DMS79 treated with DMSO at 0.1 percent for 48 hours (cell line): ENCODE data around the gene NPAS3.
A peak's percentile ranks its signal among the peaks of the same experiment; 100 is the strongest.

Source experiments
- DNase-seq: peaks from one replicate; lab custom pipeline; 2025; lab: John Stamatoyannopoulos, UW

NPAS3 gene

DNA sequence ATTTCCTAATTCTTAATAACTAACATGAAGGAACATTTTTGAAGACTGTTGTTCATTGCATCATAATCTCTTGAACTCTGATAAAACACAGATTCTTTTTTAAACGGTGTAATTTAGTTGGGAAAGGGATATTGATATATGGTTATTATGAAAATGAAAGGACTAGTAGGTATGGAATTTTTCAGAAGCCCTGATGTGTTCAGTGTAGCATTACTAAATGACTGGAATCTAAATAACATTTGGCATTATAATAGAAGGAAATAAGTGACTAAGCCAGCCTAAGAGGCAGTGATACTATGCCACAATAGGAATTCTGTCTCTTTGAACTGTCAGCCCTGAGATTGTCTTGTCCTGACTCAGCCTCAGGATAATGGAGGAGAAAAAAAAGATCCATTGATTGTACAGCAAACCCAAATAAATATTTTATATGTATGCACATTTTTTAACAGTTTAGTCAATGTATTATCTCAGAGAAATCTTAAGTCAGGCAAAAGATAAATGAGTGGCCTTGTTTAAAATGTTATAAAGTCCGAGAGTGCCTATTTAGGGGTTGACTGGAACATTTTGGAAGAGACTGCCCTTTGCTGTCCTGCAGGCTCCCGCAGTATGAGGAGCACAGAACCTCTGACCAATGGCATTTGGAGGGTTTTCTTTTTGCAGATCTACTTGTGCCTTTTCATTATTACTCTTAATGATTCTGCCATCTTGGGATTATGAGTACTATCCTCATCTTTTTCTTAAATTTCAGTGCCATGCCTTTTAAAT is 741.0 kb downstream of the NPAS3 start:
- no peak for DNase-seq

GRCh38 chr14:33680873-33681272 is 742.2 kb downstream of the NPAS3 start:
- no peak for DNase-seq

DNA sequence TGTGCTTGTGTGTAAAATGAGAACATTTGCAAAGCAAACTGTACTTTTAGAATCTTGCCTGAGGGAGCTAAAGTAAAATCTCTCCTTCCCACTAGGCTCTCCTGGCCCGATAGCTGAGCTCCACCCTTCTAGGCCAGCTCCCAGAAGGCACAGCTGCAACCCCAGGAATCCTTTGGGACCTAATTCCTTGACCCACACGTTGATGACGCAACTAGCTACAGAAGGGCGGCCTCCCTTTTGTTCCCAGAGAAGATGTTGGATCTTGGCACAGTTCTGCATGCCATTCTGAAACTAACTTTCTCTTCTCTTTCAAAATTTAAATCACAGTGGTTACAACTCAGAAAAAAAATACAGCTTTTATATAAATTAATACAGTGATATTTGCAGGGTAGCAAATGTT is 744.1 kb downstream of the NPAS3 start:
- no peak for DNase-seq

GRCh38 chr14:33685026-33685425 is 746.3 kb downstream of the NPAS3 start:
- no peak for DNase-seq

DNA sequence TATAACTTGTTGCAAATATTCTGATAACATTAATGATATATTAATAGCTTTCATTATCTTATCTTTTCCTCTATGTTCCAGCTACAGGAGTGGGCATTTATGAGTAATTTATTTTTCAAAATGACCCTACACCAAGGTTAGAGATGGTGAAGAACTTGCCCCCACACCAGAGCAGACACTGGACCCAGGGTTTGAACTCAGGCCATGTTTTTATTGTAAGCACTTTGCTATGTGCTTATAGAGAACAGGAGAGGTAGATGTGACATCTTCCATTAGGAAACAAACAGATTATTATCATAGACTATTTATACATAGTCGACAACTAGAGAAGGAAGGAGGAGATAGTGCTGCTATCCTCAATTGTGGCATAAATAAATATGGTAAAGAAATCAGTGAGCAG is 747.0 kb downstream of the NPAS3 start:
- no peak for DNase-seq

DNA sequence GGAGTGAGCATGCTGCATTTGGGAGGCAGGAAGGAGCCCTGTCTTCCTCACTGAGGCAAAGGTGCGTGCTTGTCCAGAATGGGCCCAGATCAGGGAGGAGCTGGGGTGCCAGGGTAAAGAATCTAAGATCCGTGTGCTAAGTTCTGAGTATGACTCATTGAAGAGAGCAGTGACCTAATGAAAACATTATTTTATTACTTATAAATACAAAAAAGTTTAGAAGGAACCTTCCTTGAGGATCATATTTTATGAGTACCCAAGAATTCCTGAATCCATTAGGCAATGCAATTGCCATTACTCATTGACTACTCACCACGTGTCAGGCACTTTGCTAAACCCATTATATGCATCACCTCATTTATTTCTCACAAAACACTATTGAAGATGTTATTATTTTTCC is 747.5 kb downstream of the NPAS3 start:
- DNase-seq, result no peak

GRCh38 chr14:33686856-33687255 is 748.2 kb downstream of the NPAS3 start:
- DNase-seq, result no peak

- DNase-seq, result no peak
Observed at GRCh38 chr14:33689680-33690079, 751.0 kb downstream of the NPAS3 start.

GRCh38 chr14:33691907-33692306 is 753.2 kb downstream of the NPAS3 start:
- no peak for DNase-seq

DNA sequence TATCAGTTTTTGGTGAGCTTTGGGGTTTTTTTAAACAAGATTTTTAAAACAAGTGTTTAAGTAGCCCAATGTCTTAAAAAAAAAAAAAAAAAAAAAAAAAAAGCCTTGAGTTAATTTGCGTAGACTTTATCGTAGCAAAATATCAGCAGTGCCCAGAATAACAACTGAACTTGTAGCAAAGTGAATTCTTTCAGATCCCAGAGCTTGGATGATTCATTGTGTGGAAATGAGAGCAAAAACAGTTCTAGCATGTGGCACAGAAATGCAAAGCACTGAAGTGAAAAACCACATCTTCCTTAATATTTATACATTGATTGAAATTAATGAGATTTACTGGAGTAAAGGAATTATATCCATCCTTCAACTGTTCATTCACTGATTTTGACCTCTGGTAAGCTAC is 754.1 kb downstream of the NPAS3 start:
- DNase-seq, result no peak

- DNase-seq, result no peak
Observed at GRCh38 chr14:33693237-33693636, 754.6 kb downstream of the NPAS3 start.

DNA sequence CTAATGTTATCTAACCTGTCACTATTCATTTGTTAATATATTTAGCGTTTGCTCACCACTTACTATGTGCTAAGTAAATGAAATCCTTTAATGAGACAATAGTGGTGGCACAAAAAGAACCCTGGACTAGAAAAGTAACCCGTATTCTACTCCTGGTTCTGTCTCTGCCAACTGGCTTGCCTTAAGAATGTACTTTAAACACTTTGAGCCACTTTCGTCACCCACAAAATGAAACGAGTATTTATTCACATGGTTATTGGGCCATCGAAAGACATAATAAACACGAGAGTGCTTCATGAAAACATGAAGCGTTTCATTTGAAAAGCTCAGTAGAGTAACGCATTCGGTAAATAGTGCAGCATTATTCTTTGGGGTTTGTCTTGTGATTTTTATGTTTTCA is 757.5 kb downstream of the NPAS3 start:
- peak; percentile 73 for DNase-seq

DNA sequence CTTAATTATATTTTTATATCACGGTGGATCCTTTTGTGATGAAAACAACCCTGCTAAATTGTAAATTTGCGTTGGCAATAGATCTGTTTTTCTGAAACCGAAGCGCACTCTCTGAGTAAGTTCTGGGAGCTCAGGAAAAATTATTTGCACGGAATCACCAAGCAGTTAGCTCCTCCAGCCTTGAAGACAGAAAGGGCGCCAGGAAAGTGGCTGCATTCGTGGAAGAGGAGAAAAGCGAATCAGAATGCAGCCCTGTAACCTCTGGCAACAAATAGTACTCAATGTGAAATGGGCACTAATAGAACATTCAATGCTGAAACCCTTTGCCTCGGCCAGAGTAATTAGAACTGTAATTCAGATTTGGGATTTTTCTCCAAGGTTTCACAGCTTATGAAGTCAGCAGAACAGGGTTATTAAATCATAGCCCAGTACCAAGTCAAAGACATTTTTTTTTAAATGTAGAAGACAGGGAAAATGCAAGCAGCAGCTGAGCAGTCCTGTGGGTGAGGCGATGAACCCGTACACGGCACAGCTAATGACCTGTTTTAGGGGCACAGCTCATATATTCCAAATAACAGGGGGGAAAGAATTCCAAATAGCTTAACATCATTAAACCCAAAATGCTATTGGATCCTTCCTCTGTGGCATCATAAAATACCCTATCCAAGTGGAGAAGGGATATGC is 760.8 kb downstream of the NPAS3 start:
- DNase-seq, result no peak

GRCh38 chr14:33700052-33700451 is 761.4 kb downstream of the NPAS3 start:
- no peak for DNase-seq

DNA sequence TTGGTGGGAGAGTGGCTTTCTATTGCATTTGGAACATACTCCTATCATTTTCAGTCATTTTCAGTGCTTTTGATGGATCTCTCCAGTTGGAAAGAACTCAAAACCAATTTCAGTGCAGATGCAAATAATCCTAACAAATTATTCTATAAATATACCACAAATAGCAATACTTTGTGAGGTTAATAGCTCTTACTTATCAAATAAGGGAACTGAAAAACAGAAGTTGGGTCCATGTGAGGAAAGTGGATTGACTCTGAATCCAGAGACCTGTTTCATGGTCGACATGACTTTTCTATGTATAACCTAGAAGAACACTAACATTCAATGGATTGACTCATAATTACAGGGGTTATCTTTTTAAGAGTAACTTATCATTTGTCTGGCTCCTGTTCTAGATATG is 763.6 kb downstream of the NPAS3 start:
- no peak for DNase-seq

DNA sequence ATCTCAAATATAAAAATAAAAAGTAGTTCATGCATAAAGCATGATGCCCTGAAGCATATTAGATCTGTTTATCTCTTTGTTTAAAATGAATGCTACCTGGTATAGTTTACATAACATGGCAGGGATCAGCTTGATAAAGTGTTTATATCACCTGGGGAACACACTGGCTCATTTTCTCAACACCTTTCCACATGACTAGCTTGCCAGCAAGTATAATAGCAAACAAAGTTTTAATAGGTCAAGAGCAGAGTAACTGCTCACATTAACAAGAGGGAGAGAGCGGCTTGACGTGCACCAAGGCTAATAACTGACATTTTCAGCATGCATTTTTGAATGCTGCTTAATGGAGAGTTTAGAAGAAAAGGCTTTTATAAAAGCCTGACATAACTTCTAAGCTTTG is 765.8 kb downstream of the NPAS3 start:
- DNase-seq, result peak; percentile 32

DNA sequence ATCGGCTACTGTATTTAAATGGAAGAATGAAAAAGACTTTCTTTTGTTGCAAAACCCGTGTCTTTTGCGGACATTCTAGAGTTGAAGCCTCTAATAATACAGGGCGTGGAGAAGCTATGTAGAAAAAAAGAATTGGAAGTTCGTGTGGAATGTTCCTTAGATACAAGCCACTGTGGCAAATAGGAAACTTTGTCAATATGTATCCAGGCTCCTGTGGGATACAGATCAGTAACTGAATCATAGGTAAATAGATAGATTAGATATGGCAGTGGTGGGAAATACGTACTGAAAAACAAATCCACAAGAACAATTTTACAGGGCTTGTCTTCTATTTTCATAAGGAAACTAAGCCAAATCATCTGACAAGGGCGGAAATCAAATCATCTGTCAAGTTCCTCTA is 766.8 kb downstream of the NPAS3 start:
- DNase-seq, result no peak

DNA sequence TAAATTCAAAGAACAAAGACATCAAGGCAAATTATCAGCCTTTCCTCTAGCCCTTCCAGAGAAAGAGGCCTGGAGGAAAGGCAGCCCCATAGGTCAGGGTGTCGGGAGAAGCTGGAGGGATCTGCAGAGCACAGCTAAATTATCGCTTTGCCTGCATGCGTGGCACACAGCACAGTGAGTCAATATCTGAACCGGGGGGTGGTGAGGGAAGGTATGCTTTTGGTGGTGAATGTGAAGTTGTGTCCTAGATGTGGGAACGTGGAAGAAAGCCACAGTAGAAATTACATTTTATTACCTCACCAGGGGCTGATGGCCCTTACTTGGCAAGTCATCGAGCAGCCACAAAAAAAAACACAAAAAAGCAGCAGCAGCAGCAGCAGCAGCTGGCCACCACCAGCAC is 769.0 kb downstream of the NPAS3 start:
- no peak for DNase-seq

- DNase-seq, result no peak
Observed at GRCh38 chr14:33709283-33709682, 770.6 kb downstream of the NPAS3 start.

- DNase-seq, result no peak
Observed at GRCh38 chr14:33709711-33710110, 771.0 kb downstream of the NPAS3 start.

GRCh38 chr14:33710273-33710672 is 771.6 kb downstream of the NPAS3 start:
- no peak for DNase-seq

DNA sequence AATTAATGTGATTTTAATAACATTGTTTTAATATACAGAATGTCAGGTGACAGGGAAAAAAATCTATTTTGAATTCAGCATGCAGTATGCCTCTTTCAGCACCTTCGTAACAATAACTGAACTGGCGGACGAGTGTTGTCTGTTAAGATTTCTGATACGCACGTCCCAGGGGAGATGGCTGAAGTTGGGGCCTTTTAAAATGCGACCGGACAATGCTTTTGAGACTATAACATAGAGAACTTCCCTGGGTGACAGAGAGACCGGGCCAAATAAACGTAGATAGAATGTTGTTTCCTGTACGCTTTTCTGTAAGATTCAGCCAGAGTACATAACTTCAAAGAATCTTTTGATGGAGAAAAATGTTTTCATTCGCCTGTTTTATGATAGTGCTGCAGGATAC is 772.5 kb downstream of the NPAS3 start:
- DNase-seq, result no peak

DNA sequence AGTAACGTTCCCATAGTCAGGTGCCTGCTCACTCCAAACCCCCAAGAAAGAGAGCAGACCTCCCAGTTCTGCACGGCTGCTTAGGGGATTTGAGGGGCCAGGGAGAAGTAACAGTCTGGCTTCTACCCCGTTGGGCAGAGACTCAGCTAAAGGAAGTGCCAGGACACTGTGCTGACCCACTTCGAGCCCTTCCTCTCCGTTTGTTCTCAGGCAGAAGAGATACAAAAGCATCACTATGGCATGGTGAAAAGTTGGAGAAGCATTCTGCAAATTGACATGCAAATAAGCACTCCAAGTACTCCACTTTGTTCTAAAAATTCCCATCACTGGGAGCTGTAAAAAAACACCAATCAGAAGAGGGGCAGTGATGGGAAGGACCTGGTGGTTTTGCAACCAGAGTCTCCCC is 773.1 kb downstream of the NPAS3 start:
- DNase-seq, result no peak
